ENCODE data around the gene PDCD4.
A peak's percentile ranks its signal among the peaks of the same experiment; 100 is the strongest.
"Not testable (repeated sequence)": the region's sequence is repeated elsewhere in the genome, so short reads cannot be mapped to it uniquely, and the experiment has no call there.

PDCD4 gene

DNA sequence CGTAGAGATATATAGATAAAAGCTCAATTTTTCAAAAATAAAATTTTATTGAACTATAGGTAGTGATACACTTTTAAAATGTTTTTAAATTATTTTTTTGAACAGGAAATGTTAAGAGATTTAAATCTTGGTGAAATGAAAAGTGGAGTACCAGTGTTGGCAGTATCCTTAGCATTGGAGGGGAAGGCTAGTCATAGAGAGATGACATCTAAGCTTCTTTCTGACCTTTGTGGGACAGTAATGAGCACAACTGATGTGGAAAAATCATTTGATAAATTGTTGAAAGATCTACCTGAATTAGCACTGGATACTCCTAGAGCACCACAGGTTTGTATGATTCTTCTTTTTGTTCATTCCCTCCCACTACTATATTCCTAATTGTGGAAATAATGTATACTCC is 15.8 kb downstream of the PDCD4 start:
- DNase-seq = no peak

DNA sequence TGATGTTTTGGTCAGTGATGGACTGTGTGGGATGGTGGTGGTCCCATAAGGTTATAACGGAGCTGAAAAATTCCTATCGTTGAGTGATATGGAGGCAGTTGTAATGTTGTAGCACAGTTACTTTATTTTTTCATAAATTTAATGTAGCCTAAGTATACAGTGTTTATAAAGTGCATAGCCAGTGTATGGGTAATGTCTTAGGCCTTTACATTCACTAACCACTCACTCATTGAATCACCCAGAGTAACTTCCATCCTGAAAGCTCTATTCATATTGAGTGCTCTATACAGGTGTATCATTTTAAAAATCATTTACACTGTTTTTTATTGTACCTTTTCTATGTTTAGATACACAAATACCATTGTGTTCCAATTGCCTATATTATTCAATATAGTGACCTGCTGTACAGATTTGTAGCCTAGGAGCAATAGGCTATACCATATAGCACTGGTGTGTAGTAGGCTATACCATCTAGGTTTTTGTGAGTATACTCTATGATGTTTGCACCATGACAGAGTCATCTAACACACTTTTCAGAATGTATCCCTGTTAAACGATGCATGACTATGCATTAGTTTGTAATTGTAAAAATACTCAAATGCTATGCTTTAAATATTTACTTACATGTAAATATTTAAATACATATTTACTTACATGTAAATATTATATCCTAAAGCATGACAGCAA is 21.0 kb downstream of the PDCD4 start:
- no peak for DNase-seq

DNA sequence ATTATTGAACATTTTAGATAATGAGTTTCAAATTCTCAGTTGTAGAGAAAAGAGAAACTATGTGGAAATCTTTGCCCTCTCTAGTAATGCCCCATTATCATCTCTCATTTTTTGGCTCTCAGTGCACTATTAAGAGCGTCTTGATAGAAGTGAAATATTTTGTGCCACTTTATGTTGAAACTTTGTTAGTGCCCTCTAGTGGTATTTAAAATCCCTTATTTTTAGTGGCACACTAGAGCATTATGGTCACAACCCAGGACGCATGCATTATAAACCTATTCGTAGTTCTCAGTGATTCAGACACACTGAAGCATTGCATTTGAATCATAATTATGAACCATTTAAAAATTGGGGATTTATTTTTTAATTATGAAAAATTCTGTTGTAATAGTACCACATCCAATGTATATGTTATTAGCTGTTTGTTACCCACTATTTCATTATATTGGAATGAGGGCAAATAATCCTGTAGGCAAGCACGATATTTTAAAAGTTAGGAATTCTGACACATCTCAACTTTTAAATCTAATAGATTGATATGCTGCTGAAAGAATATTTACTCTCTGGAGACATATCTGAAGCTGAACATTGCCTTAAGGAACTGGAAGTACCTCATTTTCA is 21.9 kb downstream of the PDCD4 start:
- no peak for DNase-seq

DNA sequence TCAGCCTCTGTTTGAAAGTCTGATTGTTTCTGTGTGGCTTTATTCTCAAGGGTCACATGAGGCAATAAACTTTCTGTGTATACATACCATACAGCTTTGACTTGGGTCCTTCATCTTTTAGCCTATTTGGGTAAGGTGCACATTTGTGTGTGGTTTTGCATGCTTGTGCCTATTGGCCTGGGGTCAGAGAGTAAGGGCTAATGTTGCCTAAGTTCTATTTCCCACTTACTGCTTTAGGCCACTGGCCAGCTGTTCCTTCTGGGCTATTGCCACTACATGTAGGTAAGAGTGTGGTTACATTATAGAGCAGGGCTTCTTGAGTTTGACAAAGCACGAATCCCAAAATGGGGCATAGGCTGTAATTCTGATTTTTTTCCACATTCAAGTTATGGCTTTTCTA is 25.5 kb downstream of the PDCD4 start:
- DNase-seq = no peak

DNA sequence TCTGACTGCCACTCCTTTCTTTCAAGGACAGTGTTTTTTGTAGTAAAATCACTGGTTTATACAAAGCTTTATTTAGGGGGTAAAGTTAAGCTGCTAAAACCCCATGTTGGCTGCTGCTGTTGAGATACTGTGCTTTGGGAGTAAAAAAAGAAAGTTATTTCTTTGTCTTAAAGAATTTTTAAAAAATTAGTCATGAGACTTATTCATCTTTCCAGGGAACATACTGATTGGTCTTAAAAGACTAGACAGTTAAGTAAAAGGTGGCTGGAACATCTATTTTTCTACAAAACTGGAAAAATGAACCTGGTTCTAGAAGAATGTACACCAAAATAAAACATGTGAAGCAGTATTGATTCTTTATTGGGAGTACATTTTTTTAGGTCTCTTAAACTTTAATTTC is 26.7 kb downstream of the PDCD4 start:
- no peak for DNase-seq

DNA sequence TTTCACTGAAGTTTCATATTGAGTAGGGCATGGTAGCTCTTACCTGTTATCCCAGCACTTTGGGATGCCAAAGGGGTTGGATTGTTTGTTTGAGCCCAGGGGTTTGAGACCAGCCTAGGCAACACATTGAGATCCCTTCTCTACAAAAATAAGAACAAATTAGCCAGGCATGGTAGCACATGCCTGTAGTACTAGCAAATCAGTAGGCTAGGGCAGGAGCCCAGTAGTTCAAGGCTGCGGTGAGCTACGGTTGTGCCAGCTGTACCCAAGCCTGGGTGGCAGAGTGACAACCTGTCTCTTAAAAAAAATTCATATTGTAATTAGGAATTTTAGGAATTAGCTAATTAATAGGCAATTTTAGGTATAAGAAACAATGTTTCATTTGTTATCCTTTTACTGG is 29.3 kb downstream of the PDCD4 start:
- no peak for DNase-seq

DNA sequence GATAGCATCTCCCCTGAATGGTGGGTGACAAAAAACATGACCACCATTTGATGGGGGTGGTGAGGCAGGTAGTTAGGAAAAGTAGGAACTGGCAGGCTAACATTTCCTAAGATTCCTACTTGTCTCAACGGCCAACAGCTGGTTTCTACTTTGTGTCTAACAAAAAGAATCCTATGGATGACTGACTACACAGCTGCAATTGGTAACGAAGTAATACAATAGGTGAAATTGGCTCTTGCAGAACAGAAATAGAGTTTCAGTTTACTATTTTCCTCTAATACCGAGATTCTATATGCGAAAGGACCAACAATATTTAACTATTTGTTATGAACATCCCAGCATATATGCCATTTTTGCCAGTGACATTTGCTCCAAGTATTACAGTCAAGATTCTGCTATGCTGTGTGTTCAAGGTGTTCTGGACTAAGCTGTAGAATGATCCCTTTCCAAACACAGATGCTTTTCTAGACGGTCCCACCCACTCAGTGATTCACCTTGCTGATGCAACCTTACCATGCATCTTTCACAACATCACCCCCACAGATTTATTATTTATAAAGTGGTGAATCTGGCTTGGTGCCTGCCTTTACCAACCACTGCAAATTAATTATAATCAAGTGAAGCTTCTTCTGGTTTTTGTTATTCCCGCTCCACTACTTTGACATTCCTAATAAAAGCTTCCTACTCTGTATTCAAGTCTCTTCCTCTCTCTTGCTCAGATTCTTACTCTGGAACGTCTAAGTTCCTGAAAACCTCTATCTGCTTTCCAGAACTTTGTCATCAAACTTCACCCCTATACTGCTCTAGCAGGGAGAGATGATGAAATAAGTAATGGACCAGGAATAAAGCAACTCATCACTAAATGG is 30.5 kb downstream of the PDCD4 start:
- peak; percentile 33 for DNase-seq

DNA sequence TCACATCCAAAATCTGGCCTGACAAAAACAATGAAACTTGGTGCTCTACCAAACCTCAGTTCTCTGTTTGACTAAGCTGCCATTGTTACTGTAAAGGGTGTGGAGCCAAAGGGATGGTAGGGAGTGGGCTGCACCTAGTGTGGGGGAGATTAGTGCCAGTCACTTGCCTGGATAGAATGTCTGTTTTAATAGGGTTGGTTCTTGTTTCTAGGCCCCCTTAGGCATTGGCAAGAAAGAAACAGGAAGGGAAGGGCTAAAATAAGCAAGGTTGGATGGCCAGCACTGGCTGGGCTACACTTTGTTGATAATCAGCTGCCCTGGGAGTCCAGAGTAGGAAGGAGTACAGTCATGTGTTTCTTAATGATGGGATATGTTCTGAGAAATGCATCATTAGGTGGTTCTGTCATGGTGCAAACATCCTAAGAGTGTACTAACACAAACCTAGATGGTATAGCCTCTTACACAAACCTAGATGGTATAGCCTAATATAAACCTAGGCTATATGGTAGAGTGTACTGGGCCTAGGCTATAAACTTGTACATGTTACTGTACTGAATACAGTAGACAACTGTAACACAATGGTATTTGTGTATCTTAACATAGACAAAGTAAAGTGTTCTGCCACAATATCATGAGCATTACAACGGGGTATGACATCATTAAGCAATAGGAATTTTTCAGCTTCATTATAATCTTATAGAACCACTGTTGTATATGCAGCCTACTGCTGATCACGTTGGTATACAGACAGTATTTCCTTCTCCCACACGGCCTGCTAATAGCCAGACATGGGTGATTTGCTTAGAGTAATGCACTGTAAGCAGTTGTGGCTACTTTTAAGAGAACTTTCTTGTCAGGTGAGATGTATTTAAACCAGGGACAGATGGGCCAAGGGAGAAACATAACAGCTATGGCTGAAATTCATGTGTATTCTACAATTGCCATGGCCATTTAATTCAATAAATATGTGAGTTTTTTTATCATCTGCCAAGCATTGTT is 31.9 kb downstream of the PDCD4 start:
- DNase-seq = peak; percentile 6

DNA sequence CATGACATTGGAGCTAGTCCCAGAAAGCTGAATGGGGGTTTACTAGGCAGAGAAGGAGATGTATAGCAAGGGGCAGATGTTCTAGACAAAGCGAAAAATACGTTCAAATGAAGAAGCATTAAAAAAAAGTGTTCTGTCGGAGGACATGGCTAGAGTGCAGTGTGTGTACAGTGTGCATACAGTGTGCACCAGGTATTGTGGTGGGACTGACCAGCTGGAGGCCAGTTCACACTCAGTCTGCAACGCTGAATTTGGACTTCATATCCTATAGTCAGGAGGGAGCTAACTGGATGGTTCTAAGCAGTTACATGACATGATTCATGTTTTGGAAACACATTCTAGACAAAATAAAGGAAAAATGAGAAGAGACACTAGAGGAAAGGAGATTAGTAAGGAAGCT is 38.4 kb downstream of the PDCD4 start:
- DNase-seq = no peak

DNA sequence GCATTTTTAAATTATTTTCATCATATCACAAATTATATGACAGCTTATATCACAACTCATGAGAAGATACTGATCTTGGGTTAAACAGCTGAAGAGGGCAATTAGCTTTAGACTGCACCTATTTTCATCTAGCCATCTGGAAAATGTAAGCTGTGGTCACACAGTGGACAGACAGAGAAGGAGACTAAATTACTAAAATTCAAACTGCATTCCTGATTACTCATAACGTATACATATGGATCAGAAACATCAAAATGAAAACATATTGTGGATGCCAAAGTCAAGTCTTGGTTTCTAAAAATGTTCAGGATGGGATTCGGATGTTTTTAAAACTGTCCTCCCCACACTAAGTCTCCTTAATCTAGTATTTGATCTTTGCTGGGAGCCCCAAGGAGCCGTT is 40.6 kb downstream of the PDCD4 start:
- DNase-seq = no peak

DNA sequence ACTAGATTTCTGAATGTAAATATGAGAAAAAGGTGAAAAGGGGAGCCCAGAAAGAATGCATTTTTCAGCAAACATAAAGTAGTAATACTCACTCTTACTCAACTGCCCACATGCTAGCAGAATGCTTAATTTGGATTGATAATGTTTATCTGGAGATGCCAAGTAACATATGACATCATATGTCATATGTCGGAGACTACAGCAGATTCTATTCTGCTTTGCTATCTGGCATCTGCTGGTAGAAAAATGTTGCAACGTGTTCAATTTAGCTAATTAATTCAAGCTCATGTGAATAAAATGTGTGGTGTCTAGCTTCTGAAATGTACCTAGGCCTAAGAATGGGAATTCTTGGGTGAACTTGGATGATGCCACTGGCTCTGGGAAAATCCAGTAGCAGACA is 42.7 kb downstream of the PDCD4 start:
- DNase-seq = no peak

DNA sequence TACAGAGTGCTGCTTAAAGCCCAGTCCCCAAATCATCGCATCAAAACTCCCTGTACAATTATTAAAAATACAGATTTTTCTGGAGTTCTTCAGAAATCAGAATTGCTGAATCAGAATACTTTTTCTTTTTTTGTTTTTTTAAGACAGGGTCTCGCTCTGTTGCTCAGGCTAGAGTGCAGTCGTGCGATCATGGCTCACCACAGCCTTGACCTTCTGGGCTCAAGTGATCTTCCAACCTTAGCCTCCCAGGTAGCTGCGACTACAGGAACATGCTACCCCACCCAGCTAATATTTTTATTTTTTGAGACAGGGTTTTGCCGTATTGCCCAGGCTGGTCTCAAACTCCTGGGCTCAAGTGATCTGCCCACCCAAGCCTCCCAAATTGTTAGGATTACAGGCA is 43.3 kb downstream of the PDCD4 start:
- no peak for DNase-seq

DNA sequence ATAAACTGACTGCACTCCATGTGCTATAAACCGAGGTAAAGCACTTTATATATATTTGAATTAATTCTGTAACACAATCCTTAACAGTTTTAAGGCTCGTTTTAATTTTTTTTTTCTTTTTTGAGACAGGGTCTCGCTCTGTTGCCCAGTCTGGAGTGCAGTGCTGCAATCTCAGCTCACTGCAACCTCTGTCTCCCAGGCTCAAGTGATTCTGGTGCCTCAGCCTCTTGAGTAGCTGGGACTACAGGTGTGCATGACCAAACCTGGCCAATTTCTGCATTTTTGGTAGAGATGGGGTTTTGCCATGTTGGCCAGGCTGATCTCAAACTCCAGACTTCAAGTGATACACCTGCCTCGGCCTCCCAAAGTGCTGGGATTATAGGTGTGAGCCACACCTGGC is 43.9 kb downstream of the PDCD4 start:
- DNase-seq = not testable (repeated sequence)

DNA sequence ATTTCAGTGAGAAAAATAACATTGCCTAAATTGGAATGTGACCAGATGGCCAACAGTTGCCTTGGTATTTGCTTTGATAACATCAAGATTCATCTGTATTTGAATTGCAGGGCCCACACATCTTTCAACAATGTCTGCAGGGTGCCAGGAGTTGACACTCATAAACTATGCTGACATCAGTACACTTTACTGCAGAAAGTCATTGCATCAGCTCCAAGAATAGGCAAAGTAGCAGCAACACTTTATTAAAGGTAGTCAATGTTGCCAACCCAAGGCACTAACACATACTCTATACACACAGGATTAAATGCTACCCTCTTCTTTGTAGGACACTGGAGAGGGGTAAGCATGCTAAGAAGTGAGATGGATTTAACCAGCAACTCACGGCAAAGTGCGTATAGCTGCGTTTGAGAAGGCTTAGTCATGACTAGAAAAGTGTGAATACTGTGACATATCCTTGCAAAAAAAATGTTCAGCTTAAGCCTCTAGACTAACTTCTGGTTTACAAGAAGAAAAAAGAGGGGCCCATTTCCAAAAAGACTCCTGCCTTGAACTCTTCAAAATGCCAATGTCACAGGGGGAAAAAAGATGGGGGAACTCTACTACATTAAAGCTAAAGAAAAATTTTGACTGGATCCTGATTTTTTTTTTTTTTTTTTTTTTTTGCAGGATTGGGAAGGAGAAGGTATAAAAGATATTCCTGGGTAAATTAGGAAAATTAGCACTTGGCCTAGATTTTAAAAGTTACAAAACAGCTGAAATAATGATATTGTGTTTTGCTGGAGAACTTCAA is 45.0 kb downstream of the PDCD4 start:
- no peak for DNase-seq

DNA sequence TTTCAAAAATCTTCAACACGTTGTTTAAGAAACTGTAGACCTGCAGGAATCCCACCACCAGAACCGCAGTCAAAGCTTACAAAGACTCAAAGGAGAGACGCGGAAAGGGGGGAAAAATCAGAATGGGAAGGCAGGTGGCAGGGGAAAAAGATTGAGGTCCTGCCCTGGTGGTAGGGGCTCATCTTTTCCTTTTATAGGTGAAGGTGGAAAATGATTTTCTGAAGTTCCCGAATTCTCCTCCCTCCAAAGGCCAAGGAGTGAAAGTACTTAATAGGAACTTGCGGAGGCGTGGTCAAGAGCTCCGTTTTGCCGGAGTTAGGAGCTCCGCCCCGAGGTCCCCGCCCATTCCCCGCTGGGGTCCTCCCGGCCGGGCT is 46.5 kb downstream of the PDCD4 start:
- DNase-seq = peak; percentile 83

DNA sequence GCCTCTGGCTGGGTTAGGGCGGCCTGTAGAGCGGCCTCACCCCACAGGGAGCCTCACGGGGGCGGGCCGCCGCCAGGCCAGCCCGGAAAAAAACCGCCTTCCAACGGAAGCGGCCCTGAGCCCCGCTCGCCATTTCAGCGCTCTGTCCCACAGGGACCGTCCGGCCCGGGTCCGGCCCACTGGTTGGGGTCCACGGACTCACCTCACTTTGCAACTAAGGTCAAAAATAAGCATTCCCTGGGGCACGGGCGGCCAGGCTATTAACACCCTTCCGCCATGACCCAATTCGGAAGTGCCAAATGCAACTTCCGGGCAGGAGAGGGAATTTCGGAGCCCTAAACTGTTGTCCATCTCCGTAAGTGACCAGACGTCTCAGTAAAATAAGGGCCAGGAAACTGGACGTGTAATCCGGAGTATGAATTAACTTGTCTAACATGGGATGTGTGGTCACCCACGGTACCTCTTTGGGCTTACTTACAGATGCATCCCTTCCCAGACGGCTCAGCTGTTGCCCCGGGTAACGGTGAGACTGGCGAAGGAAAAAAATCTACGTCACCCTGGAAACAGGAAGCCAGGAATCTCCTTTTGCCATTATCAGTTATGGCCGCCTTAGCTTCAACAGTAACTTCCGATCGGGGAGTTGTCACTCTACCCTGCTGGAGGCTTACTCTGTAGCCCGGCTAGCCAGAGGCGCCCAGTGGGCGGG is 47.1 kb downstream of the PDCD4 start, which contains the start of gene BBIP1:
Gene BBIP1, minus strand, starts transcription at position 538 of the 706 bp plus-strand sequence. CDS start 1,023 bp downstream, outside the sequence.
- DNase-seq = no peak

DNA sequence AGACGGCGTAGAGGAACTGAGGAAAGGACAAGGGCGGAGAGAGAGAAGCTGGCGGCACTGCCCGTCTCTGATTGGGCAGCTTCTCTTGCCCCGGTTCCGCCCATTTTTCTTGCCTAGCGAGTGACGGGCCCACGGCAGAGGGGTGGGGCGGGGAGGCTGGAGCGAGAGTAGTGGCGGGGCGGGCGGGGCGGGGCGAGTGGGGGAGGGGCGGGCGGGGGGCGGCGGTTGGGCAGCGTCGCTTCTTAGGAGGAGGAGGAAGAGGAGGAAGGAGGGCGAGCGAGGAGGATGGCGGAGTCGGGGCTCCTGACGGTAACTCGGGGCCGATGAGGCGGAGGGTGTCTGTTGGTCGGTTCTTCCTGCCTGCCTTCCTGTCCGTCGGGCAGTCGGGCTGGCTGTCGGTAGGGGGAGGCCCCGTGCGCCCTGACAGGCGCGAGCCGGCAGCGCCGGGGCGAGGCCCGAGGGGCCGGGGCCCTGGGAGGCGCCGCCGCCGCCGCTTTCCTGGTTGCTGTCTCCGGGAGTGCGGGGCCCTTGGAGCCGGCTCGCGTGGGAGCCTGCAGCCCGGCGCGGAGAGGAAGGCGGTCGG is 47.7 kb downstream of the PDCD4 start, which contains the start of gene SHOC2:
Gene SHOC2, plus strand, starts transcription at position 256 of the 583 bp plus-strand sequence. CDS start 44,755 bp downstream, outside the sequence.
- DNase-seq = peak; percentile 99

DNA sequence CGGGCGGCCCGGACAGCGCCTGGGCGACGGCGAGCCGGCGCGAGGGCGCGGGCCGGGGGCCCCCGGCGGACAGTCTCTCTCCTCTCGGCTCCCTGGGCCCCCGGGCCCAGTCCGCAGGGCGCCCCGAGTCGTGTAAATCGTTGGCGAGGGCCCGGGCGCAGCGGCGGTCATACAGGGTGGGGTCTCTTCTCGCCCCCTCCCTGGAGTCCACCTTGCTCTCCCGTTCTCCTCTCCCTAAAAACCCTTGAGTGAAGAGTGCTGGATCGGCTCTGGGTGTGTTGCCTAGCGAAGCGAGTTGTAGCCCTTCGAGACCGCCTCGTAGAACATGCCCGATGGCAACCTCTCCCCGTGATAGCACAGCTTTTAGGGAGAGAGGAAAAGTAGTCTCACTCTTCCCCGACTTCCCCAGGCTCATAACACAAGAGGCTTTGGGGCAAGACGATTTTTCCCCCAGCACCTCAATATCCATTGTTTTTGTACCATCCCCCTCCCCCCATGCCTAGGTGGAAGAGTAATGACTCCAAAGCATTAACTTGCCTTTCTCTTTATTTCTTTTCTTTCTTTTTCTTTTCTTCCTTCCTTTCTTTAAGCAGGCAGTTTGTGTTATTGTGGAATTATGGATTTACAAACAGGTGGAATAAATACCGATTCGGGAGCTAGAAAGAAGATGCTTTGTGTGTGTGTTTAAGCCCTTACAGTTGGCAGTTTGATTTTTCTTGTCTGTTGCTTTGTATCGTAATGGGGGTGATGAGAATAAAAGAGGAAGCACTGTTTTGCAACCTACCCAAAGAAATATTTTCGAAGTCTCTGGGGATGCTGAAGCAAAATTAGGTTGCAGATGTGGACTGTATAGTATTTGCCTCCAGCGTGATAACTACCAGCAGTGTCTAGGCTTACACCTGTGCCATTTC is 48.5 kb downstream of the PDCD4 start:
- no peak for DNase-seq

DNA sequence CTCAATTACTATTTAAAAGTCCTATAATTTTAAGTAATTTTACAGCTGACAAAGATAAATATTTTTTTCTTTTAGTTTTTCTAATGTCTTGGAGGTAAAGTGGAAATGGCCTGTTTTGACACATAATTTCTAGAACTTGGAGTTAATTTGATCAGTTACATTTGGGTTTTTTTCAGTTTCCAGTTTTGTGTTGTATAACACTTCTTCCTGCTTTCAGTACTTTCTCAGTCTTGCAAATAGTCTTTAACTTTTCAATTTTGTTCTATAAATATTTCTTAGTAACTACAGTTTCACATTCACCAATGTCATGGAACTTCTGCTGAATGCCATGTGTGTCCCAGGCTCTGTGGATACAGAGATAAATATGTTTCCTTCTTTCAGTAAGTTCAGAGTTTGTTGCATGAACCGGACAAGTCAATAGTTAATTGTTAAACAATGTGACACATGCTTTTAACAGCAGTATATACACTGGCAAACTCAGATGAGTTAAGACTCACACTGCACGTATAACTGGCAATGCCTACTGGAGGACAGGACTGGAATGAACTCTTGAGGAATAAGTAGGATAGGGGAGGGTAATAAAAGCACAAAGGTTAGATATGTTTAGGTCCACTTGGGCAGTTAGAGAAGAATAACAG is 52.2 kb downstream of the PDCD4 start:
- no peak for DNase-seq

Measured in stimulated activated naive CD4-positive, alpha-beta T cell treated with Interleukin-2 at 50 U/mL for 16 hours (primary cell).